Heart left ventricle (tissue), 16 donors: Measurements from ENCODE around the gene NUCB2. TPM values are rescaled to one million over a fixed set of nuclear protein-coding genes. Genes with fewer than 3 reads are reported as not detected.

Source experiments
- ATAC-seq, 4 donors: fragments of 200-7000 bp; cut with Tn5 transposase; one replicate each; pipeline ENCODE4 v1.9.1; 2020 to 2022; ENCODE audit warnings: moderate library complexity in 4 of 4, mild to moderate bottlenecking in 3 of 4, moderate number of reproducible peaks in 1 of 4
- DNase-seq, 5 donors: peaks; one replicate each; pipeline ENCODE4 v3.0.0-alpha.2; 2020
- H3K27ac ChIP-seq, 12 donors: fragments of 200-600 bp; sonication (generic) in 4 of 12; one replicate each; pipeline versions ENCODE4 v1.5.0 to v1.8.0; 2016 to 2022; ENCODE audit warnings: mild to moderate bottlenecking in 2 of 12
- H3K27me3 ChIP-seq, 9 donors: fragments of 200-600 bp; sonication (generic) in 2 of 9; one replicate each; pipeline versions ENCODE4 v1.5.1 to v1.8.0; 2016 to 2022; ENCODE audit warnings: mild to moderate bottlenecking in 3 of 9
- H3K36me3 ChIP-seq, 9 donors: fragments of 200-600 bp; sonication (generic) in 2 of 9; one replicate each; pipeline versions ENCODE4 v1.5.0 to v1.8.0; 2018 to 2022; ENCODE audit warnings: mild to moderate bottlenecking in 2 of 9
- H3K4me1 ChIP-seq, 12 donors: fragments of 200-600 bp; sonication (generic) in 4 of 12; one replicate each; pipeline versions ENCODE4 v1.5.0 to v1.8.0; 2016 to 2022; ENCODE audit warnings: mild to moderate bottlenecking in 3 of 12
- H3K4me3 ChIP-seq, 12 donors: fragments of 200-600 bp; sonication (generic) in 4 of 12; one replicate each; pipeline versions ENCODE4 v1.5.0 to v1.8.0; 2017 to 2022; ENCODE audit warnings: mild to moderate bottlenecking in 9 of 12, moderate library complexity in 4 of 12
- H3K9me3 ChIP-seq, 12 donors: fragments of 200-600 bp; sonication (generic) in 4 of 12; one replicate each; pipeline versions ENCODE4 v1.5.0 to v1.8.0; 2016 to 2022; ENCODE audit warnings: mild to moderate bottlenecking in 1 of 12
- CTCF ChIP-seq, 12 donors: fragments of 200-600 bp; sonication (generic) in 4 of 12; IDR thresholded peaks; one replicate each; pipeline versions ENCODE4 v1.5.0 to v1.8.0; 2018 to 2022; ENCODE audit warnings: antibody characterized with exemption in 12 of 12, mild to moderate bottlenecking in 5 of 12
- POLR2A ChIP-seq, 2 donors: fragments of 450-650 bp; IDR thresholded peaks; one replicate each; pipeline ENCODE4 v1.6.1; 2017; ENCODE audit warnings: antibody characterized with exemption in 2 of 2, mild to moderate bottlenecking in 2 of 2, moderate library complexity in 2 of 2
- WGBS, 4 donors: extraction: QIAGEN DNeasy Blood & Tissue Kit in 2 of 4; methylation state at CpG; one replicate each; pipeline versions ENCODE4 v1.1.5 to v1.1.7; 2013 to 2018; 5-methylcytosine and 5-hydroxymethylcytosine counted together
- intact Hi-C, 10 donors: fragments of 100-400 bp; cut with DNase I; formaldehyde crosslinking; loops; one replicate each; pipeline versions ENCODE4 v1.11.1 to v1.14.2; 2022
- polyA plus RNA-seq, 2 donors: library from polyadenylated mRNA; stranded (reverse); fragments of 200-250 nt; gene quantifications; one replicate each; pipeline ENCODE4 v1.2.3, GENCODE V29; 2013
- total RNA-seq, 9 donors: library from RNA; depleted of rRNA in 2 of 9; stranded (reverse); fragments of >200 nt in 2 of 9; fragmentation: NEBNext Ultra II Directional in 3 of 9; extraction: Animal tissue kit (Norgen Biotek cat#: 25700) in 3 of 9; gene quantifications; one replicate each; pipeline versions ENCODE4 v1.1.0 to v1.2.4, GENCODE V29; 2016 to 2023
- donor health status: ischemic (EF 13 %, LVEDD 7.1; RV severe dilation, severe dysfunction).
- donor health status: healthy with polysubstance abuse.
- donor health status: DM: no; HTN: yes; CAD: no.
- donor health status: DM: no; HTN: no; CAD: no.
- donor health status: ischemic (EF 25% LVEDD 6.9; RV normal size, moderate dysfunction).
- donor health status: ischemic (EF 25% LVEDD 5.7; RV mildly dilated, moderate dysfunction).
- donor health status: healthy.
- donor health status: DM: yes; HTN: yes; CAD: no.
- donor health status: ischemic (EF 35%, LVEDD 5.7; RV mildly dilated, moderate dysfunction).
- donor health status: nonischemic (EF 11% LVEDD 7.7; RV severe dilation, severe dysfunction).
- donor health status: DM: yes; HTN: yes; CAD: no.
- donor health status: PGD.
- donor health status: ischemic (EF 29% LVEDD 5.4; RV normal size, mild dysfunction).
- donor health status: nonischemic (EF 23%, LVEDD 6.1; RV moderate dilation, normal function).

Gene NUCB2
- total and polyA plus RNA-seq, 11 donors: 41.4 to 180 (median 87.0) TPM

GRCh38 chr11:17287058-17287457, 10.5 kb downstream of the NUCB2 start:
- no peak for DNase-seq
- Histone ChIP-seq H3K36me3 (peaks cover 0 to 80% (median 59%) of the 10 kb centered on the region in 9 donors), H3K27me3 (no peaks in the 10 kb centered on the region), H3K4me3 (no peak overlapping the region), H3K9me3 (no peaks in the 10 kb centered on the region), H3K27ac (no peak overlapping the region), H3K4me1 (peaks cover 0 to 24% (median 0%) of the 10 kb centered on the region in 12 donors)
- intact Hi-C loops: no loop called here
- no peak for ATAC-seq
- TF ChIP-seq POLR2A (IDR thresholded peaks at IDR 0.05) (no peak), CTCF (IDR thresholded peaks at IDR 0.05) (no peak)
- WGBS, 4 donors: 90 to 98% (median 93%) methylated on average over 4 of the region's 4 CpGs

GRCh38 chr11:17291710-17292109, 15.2 kb downstream of the NUCB2 start:
- ATAC-seq (no peak), DNase-seq (no peak)
- TF ChIP-seq CTCF (IDR thresholded peaks at IDR 0.05) (no peak), POLR2A (IDR thresholded peaks at IDR 0.05) (no peak)
- Histone ChIP-seq H3K36me3 (peaks cover 0 to 75% (median 47%) of the 10 kb centered on the region in 9 donors), H3K9me3 (no peaks in the 10 kb centered on the region), H3K27ac (no peak overlapping the region), H3K4me1 (peaks cover 0 to 10% (median 0%) of the 10 kb centered on the region in 12 donors), H3K27me3 (no peaks in the 10 kb centered on the region), H3K4me3 (no peak overlapping the region)
- intact Hi-C loops: no loop called here
- 99 to 100% (median 99%) methylated on average over 1 of the region's 1 CpG for WGBS, 4 donors

GRCh38 chr11:17293311-17293710, 16.8 kb downstream of the NUCB2 start:
- no peak for TF ChIP-seq POLR2A (IDR thresholded peaks at IDR 0.05)
- no peak for TF ChIP-seq CTCF (IDR thresholded peaks at IDR 0.05)
- Histone ChIP-seq H3K4me3 (no peak overlapping the region), H3K27me3 (no peaks in the 10 kb centered on the region), H3K9me3 (no peaks in the 10 kb centered on the region), H3K27ac (no peak overlapping the region), H3K4me1 (peaks cover 0 to 10% (median 0%) of the 10 kb centered on the region in 12 donors), H3K36me3 (peaks cover 0 to 76% (median 45%) of the 10 kb centered on the region in 9 donors)
- no peak for DNase-seq
- intact Hi-C loops: no loop called here
- no peak for ATAC-seq
- 43 to 54% (median 46%) methylated on average over 1 of the region's 1 CpG for WGBS, 4 donors

GRCh38 chr11:17294033-17294432, 17.5 kb downstream of the NUCB2 start:
- no peak for DNase-seq
- intact Hi-C loops: no loop called here
- no peak for ATAC-seq
- Histone ChIP-seq H3K27ac (no peak overlapping the region), H3K9me3 (no peaks in the 10 kb centered on the region), H3K36me3 (peaks cover 0 to 78% (median 52%) of the 10 kb centered on the region in 9 donors), H3K27me3 (no peaks in the 10 kb centered on the region), H3K4me3 (no peak overlapping the region), H3K4me1 (peaks cover 0 to 10% (median 0%) of the 10 kb centered on the region in 12 donors)
- TF ChIP-seq CTCF (IDR thresholded peaks at IDR 0.05): no peak
- no peak for TF ChIP-seq POLR2A (IDR thresholded peaks at IDR 0.05)
